Neural progenitor cell (in vitro differentiated cells): ENCODE results near the gene PHETA1. TPM values are rescaled to one million over a fixed set of nuclear protein-coding genes. Genes with fewer than 3 reads are reported as not detected.
"Not testable (repeated sequence)": the region's sequence is repeated elsewhere in the genome, so short reads cannot be mapped to it uniquely, and the experiment has no call there.

Source experiments
- DNase-seq: peaks from one replicate; pipeline ENCODE4 v3.0.0-alpha.2; 2016; ENCODE audit warnings: low spot score
- H2AFZ ChIP-seq: fragments of 200-600 bp; sonication (generic); replicated peaks from 2 replicates; pipeline ENCODE4 v1.6.1; 2016; ENCODE audit warnings: antibody characterized with exemption
- H3F3A ChIP-seq: fragments of 200-600 bp; sonication (generic); 2 replicates; pipeline ENCODE4 v1.6.1; 2016; ENCODE audit warnings: antibody characterized with exemption, low read depth
- H3K27ac ChIP-seq: fragments of 200-600 bp; sonication (generic); 2 replicates; pipeline ENCODE4 v1.5.1; 2016; ENCODE audit warnings: mild to moderate bottlenecking
- H3K27me3 ChIP-seq: fragments of 200-600 bp; sonication (generic); 2 replicates; pipeline ENCODE4 v1.6.1; 2016; ENCODE audit warnings: mild to moderate bottlenecking, moderate library complexity
- H3K36me3 ChIP-seq: fragments of 200-600 bp; sonication (generic); 2 replicates; pipeline ENCODE4 v1.5.1; 2016
- H3K4me1 ChIP-seq: fragments of 200-600 bp; sonication (generic); 2 replicates; pipeline ENCODE4 v1.6.1; 2016; ENCODE audit warnings: mixed run types
- H3K4me2 ChIP-seq: fragments of 200-600 bp; sonication (generic); 2 replicates; pipeline ENCODE4 v1.6.1; 2016
- H3K4me3 ChIP-seq: fragments of 200-600 bp; sonication (generic); 2 replicates; pipeline ENCODE4 v1.5.1; 2016
- H3K79me2 ChIP-seq: fragments of 200-600 bp; sonication (generic); 2 replicates; pipeline ENCODE4 v1.6.1; 2016; ENCODE audit warnings: low read depth
- H3K9ac ChIP-seq: fragments of 200-600 bp; sonication (generic); 2 replicates; pipeline ENCODE4 v1.6.1; 2016
- H3K9me3 ChIP-seq: fragments of 200-600 bp; sonication (generic); 2 replicates; pipeline ENCODE4 v1.5.1; 2016; ENCODE audit warnings: low read depth
- H4K20me1 ChIP-seq: fragments of 200-600 bp; sonication (generic); 2 replicates; pipeline ENCODE4 v1.6.1; 2016; ENCODE audit warnings: low read depth
- H3K27ac Mint-ChIP-seq: 3 replicates; pipeline ENCODE4 v1.8.0; 2021; ENCODE audit warnings: mixed read lengths
- H3K27me3 Mint-ChIP-seq: 2 replicates; pipeline ENCODE4 v1.8.0; 2022; ENCODE audit warnings: low read depth, mild to moderate bottlenecking, inconsistent platforms, moderate library complexity, mixed read lengths; ENCODE audit not compliant: insufficient read depth
- H3K36me3 Mint-ChIP-seq: 3 replicates; pipeline ENCODE4 v1.8.0; 2021; ENCODE audit warnings: mixed read lengths
- H3K4me1 Mint-ChIP-seq: 3 replicates; pipeline ENCODE4 v1.8.0; 2021; ENCODE audit warnings: mixed read lengths
- H3K4me3 Mint-ChIP-seq: 3 replicates; pipeline ENCODE4 v1.8.0; 2021; ENCODE audit warnings: mild to moderate bottlenecking, moderate library complexity, mixed read lengths
- H3K9me3 Mint-ChIP-seq: 3 replicates; pipeline ENCODE4 v1.8.0; 2020; ENCODE audit warnings: mixed read lengths
- CTCF ChIP-seq: fragments of 200-600 bp; sonication (generic); IDR thresholded peaks from 2 replicates; pipeline ENCODE4 v1.5.1; 2017; ENCODE audit warnings: antibody characterized with exemption, mild to moderate bottlenecking
- EZH2 ChIP-seq: fragments of 200-600 bp; sonication (generic); IDR thresholded peaks from 2 replicates; pipeline ENCODE4 v1.6.1; 2017; ENCODE audit warnings: antibody characterized with exemption, mild to moderate bottlenecking, moderate library complexity
- EZH2phosphoT487 ChIP-seq: fragments of 200-600 bp; sonication (generic); IDR thresholded peaks from 2 replicates; pipeline ENCODE4 v1.6.1; 2017; ENCODE audit warnings: antibody characterized with exemption
- total RNA-seq: library from RNA; depleted of rRNA; stranded (reverse); fragments of >200 nt; gene quantifications from 2 replicates; pipeline ENCODE4 v1.2.3, GENCODE V29; 2015; ENCODE audit warnings: low replicate concordance

PHETA1 gene
- total RNA-seq, 1 donor from 2014 or later = 1.5 TPM

GRCh38 chr12:111337371-111337770 lies 31.5 kb downstream of the PHETA1 start:
- no peak overlapping the region for H3K4me2 ChIP-seq
- Mint-ChIP-seq H3K27me3 (no peaks in the 10 kb centered on the region), H3K4me1 (peaks cover 4% of the 10 kb centered on the region), H3K4me3 (no peak overlapping the region), H3K36me3 (no peaks in the 10 kb centered on the region), H3K9me3 (no peaks in the 10 kb centered on the region), H3K27ac (no peak overlapping the region)
- no peak for TF ChIP-seq EZH2
- TF ChIP-seq EZH2phosphoT487 = no peak
- TF ChIP-seq CTCF = no peak
- H3K27me3 ChIP-seq = no peaks in the 10 kb centered on the region
- no peak overlapping the region for H3K27ac ChIP-seq
- no peaks in the 10 kb centered on the region for H3F3A ChIP-seq
- DNase-seq = no peak
- no peak overlapping the region for H3K4me3 ChIP-seq
- no peaks in the 10 kb centered on the region for H3K4me1 ChIP-seq
- H3K79me2 ChIP-seq = no peaks in the 10 kb centered on the region
- H3K9ac ChIP-seq = no peak overlapping the region
- H4K20me1 ChIP-seq = no peaks in the 10 kb centered on the region
- H3K36me3 ChIP-seq = no peaks in the 10 kb centered on the region
- H3K9me3 ChIP-seq = no peaks in the 10 kb centered on the region
- H2AFZ ChIP-seq = no peak overlapping the region

GRCh38 chr12:111336411-111336810 lies 32.5 kb downstream of the PHETA1 start:
- H3K79me2 ChIP-seq, H3K27ac Mint-ChIP-seq, H3K27ac ChIP-seq, H3K4me1 ChIP-seq, H3K9me3 Mint-ChIP-seq, H3K36me3 ChIP-seq, H3K27me3 ChIP-seq, H4K20me1 ChIP-seq, H3K9me3 ChIP-seq, H3K4me3 Mint-ChIP-seq, H3K27me3 Mint-ChIP-seq, H3K4me2 ChIP-seq, H3K36me3 Mint-ChIP-seq, H3F3A ChIP-seq, H3K9ac ChIP-seq, H3K4me1 Mint-ChIP-seq, DNase-seq, H3K4me3 ChIP-seq, H2AFZ ChIP-seq: not testable (repeated sequence)

- Histone ChIP-seq H3K4me1 (no peaks in the 10 kb centered on the region), H3K79me2 (no peaks in the 10 kb centered on the region), H3K9me3 (no peaks in the 10 kb centered on the region), H3F3A (no peaks in the 10 kb centered on the region), H3K9ac (no peak overlapping the region), H3K4me3 (no peak overlapping the region), H3K36me3 (no peaks in the 10 kb centered on the region), H2AFZ (no peak overlapping the region), H3K27me3 (no peaks in the 10 kb centered on the region), H3K27ac (no peak overlapping the region), H3K4me2 (no peak overlapping the region), H4K20me1 (no peaks in the 10 kb centered on the region)
- Mint-ChIP-seq H3K27me3 (no peaks in the 10 kb centered on the region), H3K9me3 (no peaks in the 10 kb centered on the region), H3K4me3 (no peak overlapping the region), H3K36me3 (no peaks in the 10 kb centered on the region), H3K27ac (no peak overlapping the region), H3K4me1 (peaks cover 4% of the 10 kb centered on the region)
- TF ChIP-seq EZH2 = no peak
- no peak for TF ChIP-seq EZH2phosphoT487
- no peak for TF ChIP-seq CTCF
- no peak for DNase-seq
Measured at GRCh38 chr12:111335811-111336210, 33.1 kb downstream of the PHETA1 start.

GRCh38 chr12:111335301-111335700 lies 33.6 kb downstream of the PHETA1 start:
- H3K27ac Mint-ChIP-seq, H3K4me3 Mint-ChIP-seq, H2AFZ ChIP-seq, H3K27me3 Mint-ChIP-seq, H3K36me3 Mint-ChIP-seq, H3K9me3 Mint-ChIP-seq, H4K20me1 ChIP-seq, H3K9me3 ChIP-seq, H3K36me3 ChIP-seq, H3K9ac ChIP-seq, H3K4me3 ChIP-seq, H3K27ac ChIP-seq, DNase-seq, H3K4me1 ChIP-seq, H3K79me2 ChIP-seq, H3K4me2 ChIP-seq, H3F3A ChIP-seq, H3K4me1 Mint-ChIP-seq, H3K27me3 ChIP-seq: not testable (repeated sequence)
